ENCODE data around the gene CLGN.
A peak's percentile ranks its signal among the peaks of the same experiment; 100 is the strongest.

CLGN gene
- long read RNA-seq, transcript CLGN-201 (15 exons, 3,043 nt), result major isoform, 63 of 235 reads
- long read RNA-seq, partial matches to known transcripts, result 164 of 235 reads
- long read RNA-seq, other reads (novel, unspliced or antisense), result 8 of 235 reads

GRCh38 chr4:140427106-140427918 lies at the start of gene CLGN:
TSS of gene CLGN (minus strand) at chr4:140427648. CDS start at chr4:140413078, 14,570 bp downstream.
- Histone ChIP-seq H3K27me3 (ENCODE audit: insufficient read depth, poor library complexity, severe bottlenecking) (peaks cover 6% of the 10 kb centered on the region), H3K27ac (replicated peaks) (no peak within 1 kb of the TSS), H3K4me3 (replicated peaks; ENCODE audit: insufficient read depth, low read length) (peak within 1 kb of the TSS; percentile 73)
- peak; percentile 15 to 50 for DNase-seq (ENCODE audit: low read depth in 1 of 2, low spot score in 1 of 2)
- TF ChIP-seq SPI1 (IDR thresholded peaks at IDR 0.05; ENCODE audit: borderline replicate concordance, low read depth) (peak; percentile 21; the same call in 1 of the 2 replicates), GABPA (IDR thresholded peaks at IDR 0.05; ENCODE audit: low read depth) (no peak)

- Histone ChIP-seq H3K4me3 (replicated peaks; ENCODE audit: insufficient read depth, low read length) (no peak overlapping the region), H3K27me3 (ENCODE audit: insufficient read depth, poor library complexity, severe bottlenecking) (peaks cover 5% of the 10 kb centered on the region), H3K27ac (replicated peaks) (no peak overlapping the region)
- no peak for DNase-seq (ENCODE audit: low read depth in 1 of 2, low spot score in 1 of 2)
- TF ChIP-seq CTCF (IDR thresholded peaks at IDR 0.05; ENCODE audit: insufficient read depth, low read length) (no peak), POLR2AphosphoS5 (IDR thresholded peaks at IDR 0.05; ENCODE audit: low read depth) (no peak)
Measured at GRCh38 chr4:140472156-140472555, 44.7 kb upstream of the CLGN start.

- Histone ChIP-seq H3K27ac (replicated peaks) (no peak overlapping the region), H3K4me3 (replicated peaks; ENCODE audit: insufficient read depth, low read length) (no peak overlapping the region), H3K27me3 (ENCODE audit: insufficient read depth, poor library complexity, severe bottlenecking) (peaks cover 5% of the 10 kb centered on the region)
- DNase-seq (ENCODE audit: low read depth in 1 of 2, low spot score in 1 of 2), result no peak
- TF ChIP-seq GABPA (IDR thresholded peaks at IDR 0.05; ENCODE audit: low read depth) (no peak), SPI1 (IDR thresholded peaks at IDR 0.05; ENCODE audit: borderline replicate concordance, low read depth) (no peak), POLR2AphosphoS5 (IDR thresholded peaks at IDR 0.05; ENCODE audit: low read depth) (no peak), REST (IDR thresholded peaks at IDR 0.05; ENCODE audit: insufficient replicate concordance, low read depth) (no peak), CTCF (IDR thresholded peaks at IDR 0.05; ENCODE audit: insufficient read depth, low read length) (no peak)
Measured at GRCh38 chr4:140469791-140470733, 42.6 kb upstream of the CLGN start.

- H3K27me3 ChIP-seq (ENCODE audit: insufficient read depth, poor library complexity, severe bottlenecking), result peaks cover 5% of the 10 kb centered on the region
- no peak for DNase-seq (ENCODE audit: low read depth in 1 of 2, low spot score in 1 of 2)
- H3K27ac ChIP-seq (replicated peaks), result no peak overlapping the region
- H3K4me3 ChIP-seq (replicated peaks; ENCODE audit: insufficient read depth, low read length), result no peak overlapping the region
- TF ChIP-seq CTCF (IDR thresholded peaks at IDR 0.05; ENCODE audit: insufficient read depth, low read length) (no peak), GABPA (IDR thresholded peaks at IDR 0.05; ENCODE audit: low read depth) (no peak), SPI1 (IDR thresholded peaks at IDR 0.05; ENCODE audit: borderline replicate concordance, low read depth) (no peak), POLR2AphosphoS5 (IDR thresholded peaks at IDR 0.05; ENCODE audit: low read depth) (no peak), REST (IDR thresholded peaks at IDR 0.05; ENCODE audit: insufficient replicate concordance, low read depth) (no peak)
Measured at GRCh38 chr4:140466146-140466545, 38.7 kb upstream of the CLGN start.
